GM12874 (cell line): ENCODE measurements around the gene IGFN1.

Experiments
- TF ChIP-seq, protein P1 (sequence below): IDR thresholded peaks from 2 replicates; pipeline ENCODE4 v1.5.1; 2011; ENCODE audit warnings: low read depth, mild to moderate bottlenecking, control low read depth, low read length, moderate library complexity; ENCODE audit not compliant: insufficient read depth

The IGFN1 gene

DNA sequence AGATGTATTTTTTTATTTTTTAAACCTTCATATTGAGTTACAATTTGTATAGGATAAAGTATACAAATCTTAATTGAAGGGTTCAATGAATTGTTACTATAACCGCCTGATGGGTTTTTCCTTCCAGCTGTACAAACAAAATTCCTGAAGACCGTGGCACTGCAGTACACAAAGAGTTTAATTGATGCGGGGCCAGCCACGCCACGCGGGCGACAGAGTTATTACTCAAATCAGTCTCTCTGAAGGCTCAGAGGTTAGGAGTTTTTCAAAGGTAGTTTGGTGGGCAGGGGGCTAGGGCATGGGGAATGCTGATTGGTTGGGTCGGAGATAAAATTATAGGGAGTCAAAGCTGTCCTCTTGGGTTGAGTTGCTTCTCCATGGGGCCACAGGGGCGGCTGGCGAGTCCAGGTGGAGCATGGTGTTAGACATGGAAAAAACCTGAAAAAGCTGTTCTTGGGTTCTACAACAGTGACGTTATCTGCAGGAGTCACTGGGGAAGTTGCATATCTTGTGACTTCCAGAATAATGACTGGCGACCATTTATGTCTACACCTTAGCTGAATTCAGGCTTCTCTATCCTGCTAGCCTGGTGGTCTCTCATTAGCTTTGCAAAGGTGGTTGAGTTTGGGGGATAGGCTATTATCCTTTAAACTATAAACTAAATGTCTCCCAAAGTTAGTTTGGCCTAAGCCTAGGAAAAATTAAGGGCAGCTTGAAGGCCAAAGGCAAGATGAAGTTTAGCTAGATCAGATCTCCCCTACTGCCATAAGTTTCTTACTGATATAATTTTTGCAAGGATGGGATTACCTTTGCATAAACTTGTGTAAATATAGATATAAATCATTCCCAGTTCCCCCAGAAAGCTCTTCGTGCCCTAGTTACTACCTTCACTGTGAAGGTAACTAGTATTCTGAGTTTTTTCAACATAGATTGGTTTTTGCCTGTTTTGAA is 23.3 kb upstream of the IGFN1 start:
- TF ChIP-seq, protein P1, sequence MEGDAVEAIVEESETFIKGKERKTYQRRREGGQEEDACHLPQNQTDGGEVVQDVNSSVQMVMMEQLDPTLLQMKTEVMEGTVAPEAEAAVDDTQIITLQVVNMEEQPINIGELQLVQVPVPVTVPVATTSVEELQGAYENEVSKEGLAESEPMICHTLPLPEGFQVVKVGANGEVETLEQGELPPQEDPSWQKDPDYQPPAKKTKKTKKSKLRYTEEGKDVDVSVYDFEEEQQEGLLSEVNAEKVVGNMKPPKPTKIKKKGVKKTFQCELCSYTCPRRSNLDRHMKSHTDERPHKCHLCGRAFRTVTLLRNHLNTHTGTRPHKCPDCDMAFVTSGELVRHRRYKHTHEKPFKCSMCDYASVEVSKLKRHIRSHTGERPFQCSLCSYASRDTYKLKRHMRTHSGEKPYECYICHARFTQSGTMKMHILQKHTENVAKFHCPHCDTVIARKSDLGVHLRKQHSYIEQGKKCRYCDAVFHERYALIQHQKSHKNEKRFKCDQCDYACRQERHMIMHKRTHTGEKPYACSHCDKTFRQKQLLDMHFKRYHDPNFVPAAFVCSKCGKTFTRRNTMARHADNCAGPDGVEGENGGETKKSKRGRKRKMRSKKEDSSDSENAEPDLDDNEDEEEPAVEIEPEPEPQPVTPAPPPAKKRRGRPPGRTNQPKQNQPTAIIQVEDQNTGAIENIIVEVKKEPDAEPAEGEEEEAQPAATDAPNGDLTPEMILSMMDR, result no peak

DNA sequence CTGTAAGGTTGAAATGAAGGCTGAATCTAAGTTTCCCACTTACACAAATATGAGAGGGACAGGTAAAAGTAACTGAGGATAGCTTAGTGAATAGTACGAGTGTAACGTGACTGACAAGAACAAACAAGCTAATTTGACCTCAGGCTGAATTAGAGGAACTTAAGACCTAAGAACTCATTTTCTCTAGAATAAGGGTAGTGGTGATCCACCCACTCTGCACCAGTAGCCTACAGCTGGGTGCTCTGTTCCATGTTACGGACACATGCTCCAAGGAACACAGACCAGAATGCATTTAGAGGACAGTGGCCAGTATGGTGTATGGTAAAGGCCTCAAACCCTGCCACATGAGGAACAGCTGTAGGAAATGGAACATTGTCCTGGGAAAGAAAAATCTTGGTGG is 21.4 kb upstream of the IGFN1 start:
- TF ChIP-seq, protein P1, result no peak

DNA sequence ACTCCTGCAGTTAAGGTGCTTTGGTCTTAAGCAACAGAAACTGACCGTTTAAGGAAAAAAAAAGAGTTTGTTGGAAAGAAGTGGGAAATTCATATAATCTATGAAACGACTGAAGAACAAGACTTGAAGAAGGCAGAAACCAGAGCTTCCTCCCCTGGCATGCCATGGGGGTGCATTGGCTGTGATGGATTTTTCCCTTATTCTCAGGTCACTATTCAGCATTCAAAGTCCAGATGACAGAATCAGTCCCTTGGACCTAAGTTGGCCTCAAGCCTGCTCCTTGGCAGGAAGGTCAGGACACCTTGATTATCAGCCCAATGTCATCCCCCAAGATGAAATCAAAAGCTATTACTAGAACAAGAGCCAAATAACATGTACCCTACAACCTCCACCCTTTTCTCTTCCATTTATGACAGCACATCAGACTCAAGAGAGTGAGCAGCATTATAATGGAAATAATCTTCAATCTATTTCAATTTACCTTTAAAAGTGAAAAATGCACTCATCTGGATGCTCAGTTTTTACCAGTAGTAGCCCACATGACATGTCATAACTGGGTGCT is 20.6 kb upstream of the IGFN1 start:
- TF ChIP-seq, protein P1, result no peak

DNA sequence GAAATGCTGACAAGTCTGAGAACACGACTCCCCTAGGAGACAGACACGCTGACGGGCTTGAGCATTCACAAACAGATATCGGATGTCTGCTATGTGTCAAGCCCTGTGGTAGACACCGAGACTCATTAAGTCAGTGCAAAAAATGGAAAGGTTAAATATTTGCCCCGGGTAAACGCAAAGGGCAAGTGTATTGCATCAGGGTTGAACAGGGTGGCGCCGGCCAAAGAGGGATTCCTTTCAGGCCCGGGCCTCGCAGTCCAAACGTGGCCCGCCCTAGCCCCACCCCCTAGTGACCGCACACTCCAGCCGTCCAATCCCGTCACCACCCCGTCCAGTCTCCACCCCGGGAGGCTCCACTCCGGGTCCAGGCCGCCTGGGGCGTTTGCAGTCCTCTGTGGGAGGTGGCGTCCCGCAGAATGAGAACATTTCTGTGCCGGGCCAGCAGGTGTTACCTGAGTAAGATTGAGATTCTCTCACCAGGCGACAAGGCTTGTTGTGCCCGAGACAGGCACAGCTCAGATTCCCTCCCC is 20.0 kb upstream of the IGFN1 start:
- TF ChIP-seq, protein P1, result no peak

DNA sequence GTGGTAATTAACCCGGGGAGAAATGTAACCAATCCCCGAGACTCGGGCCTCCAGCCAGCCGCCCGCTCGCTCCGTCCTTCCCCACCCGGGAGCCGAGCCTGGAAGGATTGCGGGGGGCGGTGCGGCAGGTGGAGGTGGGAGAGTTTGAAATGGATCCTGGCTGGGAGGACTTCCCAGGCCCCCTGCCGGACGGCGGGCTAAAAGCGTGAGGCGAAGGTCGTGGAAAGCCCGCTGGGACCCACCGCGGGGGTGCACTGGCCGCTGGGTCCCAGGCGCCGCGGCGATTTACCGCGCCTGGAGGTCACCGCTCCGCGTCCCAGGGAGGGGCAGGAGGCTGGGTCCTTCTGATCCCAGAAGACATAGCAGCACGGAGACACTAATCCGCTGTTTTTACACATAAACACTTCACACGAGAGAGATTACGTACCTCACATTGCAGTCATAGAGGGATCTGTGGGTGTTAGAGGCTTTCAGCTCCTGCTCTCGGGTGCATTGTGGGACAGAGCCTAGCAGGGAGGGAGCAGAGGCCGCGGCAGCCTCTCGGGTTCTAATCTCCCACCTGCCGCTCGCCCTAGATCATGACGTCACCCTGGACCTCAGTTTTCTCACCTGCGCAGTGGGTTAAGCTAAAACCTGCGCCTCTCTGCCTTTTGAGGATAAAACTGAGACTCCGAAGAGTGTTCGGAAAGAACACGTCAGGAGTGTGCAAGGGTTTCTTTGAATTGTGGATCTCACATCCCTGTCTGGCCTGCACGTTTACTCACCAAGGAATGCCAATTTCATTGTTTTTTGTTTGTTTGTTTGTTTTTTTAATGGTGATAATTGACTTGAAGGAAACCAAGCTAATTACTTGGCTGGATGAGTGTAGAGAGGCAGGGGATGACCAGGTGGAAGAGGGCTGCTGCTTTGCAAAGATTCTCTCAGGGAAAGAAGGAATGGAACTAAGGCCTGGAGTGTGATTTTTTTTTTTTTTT is 19.3 kb upstream of the IGFN1 start:
- TF ChIP-seq, protein P1, result peak; percentile 43; the same call in 1 of the 2 replicates

DNA sequence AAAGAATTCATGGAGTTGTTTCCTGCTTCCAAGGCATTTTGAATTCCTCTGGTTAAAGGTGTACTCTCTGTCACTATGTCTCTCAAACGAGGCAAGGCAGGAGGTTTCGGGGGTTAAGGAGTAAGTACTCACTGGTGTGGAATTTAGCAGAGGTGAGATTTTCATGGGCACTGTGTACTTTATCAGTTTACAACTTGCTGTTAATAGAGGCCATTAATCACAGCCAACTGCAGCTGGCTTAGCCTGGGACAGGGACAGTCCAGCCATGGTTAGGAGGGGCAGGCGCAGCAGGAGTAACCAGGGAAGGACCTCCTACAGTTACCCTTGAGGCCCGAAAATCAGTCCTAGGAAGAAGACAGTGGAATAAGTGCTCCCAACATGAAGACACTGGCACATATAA is 18.3 kb upstream of the IGFN1 start:
- TF ChIP-seq, protein P1, result no peak
